Effector memory CD4-positive, alpha-beta T cell (primary cell): ENCODE results near the gene LAMA2.

Experiments used
- DNase-seq, 3 donors: peaks; one replicate each; pipeline ENCODE4 v3.0.0-alpha.2; 2020
- H3K27ac ChIP-seq: 2 replicates; pipeline ENCODE4 v1.7.0; 2013; ENCODE audit warnings: mild to moderate bottlenecking, low read length, moderate library complexity; ENCODE audit not compliant: insufficient read depth, poor library complexity, severe bottlenecking
- H3K27me3 ChIP-seq: replicated peaks from 2 replicates; pipeline ENCODE4 v1.7.0; 2013; ENCODE audit warnings: mild to moderate bottlenecking, low read length; ENCODE audit not compliant: insufficient read depth, control insufficient read depth, poor library complexity, severe bottlenecking
- H3K36me3 ChIP-seq: 2 replicates; pipeline ENCODE4 v1.7.0; 2013; ENCODE audit warnings: mild to moderate bottlenecking, low read length, moderate library complexity; ENCODE audit not compliant: control insufficient read depth, insufficient read depth
- H3K4me1 ChIP-seq: 2 replicates; pipeline ENCODE4 v1.7.0; 2013; ENCODE audit warnings: low read length, mild to moderate bottlenecking; ENCODE audit not compliant: control insufficient read depth, insufficient read depth, poor library complexity, severe bottlenecking
- H3K4me3 ChIP-seq: 2 replicates; pipeline ENCODE4 v1.7.0; 2013; ENCODE audit warnings: low read length, low read depth, mild to moderate bottlenecking; ENCODE audit not compliant: insufficient read depth, poor library complexity, severe bottlenecking
- H3K9me3 ChIP-seq: 2 replicates; pipeline ENCODE4 v1.7.0; 2013; ENCODE audit warnings: mild to moderate bottlenecking, low read length, moderate library complexity; ENCODE audit not compliant: control insufficient read depth

LAMA2 gene

DNA sequence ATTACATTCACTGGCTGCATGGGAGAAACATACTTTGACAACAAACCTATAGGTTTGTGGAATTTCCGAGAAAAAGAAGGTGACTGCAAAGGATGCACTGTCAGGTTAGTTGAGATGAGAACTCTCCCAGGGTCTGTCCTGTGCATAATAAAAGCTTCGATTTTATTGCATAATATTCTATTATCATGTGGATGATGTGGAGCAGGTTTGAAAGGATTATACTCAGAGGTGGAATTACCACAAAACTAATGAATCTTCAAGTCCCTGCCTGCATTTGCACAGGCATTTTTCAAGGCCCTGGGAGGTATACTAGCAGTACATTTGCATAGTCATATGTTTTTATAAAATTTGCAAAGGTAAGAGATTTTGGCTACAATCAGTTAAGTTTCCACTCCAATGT is 577.3 kb downstream of the LAMA2 start:
- no peak overlapping the region for H3K27ac ChIP-seq
- no peak for DNase-seq
- no peaks in the 10 kb centered on the region for H3K27me3 ChIP-seq
- H3K9me3 ChIP-seq, result no peaks in the 10 kb centered on the region
- no peaks in the 10 kb centered on the region for H3K36me3 ChIP-seq
- H3K4me1 ChIP-seq, result no peaks in the 10 kb centered on the region
- no peak overlapping the region for H3K4me3 ChIP-seq

DNA sequence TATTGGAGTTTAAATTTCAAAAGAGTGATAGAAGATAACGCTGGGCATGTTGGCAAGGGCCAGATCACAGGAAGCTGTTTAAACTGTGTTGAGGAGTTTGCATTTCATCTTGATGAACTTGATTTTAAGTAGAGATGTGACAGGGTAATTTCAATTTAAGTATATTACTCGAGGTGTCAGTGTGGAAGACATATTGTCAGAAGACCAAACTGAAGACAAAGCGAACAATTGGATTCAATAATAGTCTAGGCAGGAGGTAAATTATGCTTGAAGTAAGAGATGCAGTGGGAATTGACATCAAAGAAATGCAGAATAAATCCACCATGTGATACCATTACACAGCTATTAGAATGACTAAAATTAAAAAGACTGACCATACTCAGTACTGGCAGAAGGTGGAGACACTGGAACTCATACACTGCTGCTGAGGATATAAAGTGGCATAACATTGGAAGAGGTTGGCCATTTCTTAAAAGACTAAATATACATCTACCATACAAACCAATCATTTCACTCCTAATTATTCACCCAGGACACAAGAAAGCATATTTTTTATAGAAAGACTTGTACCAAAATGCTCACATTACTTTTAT is 586.2 kb downstream of the LAMA2 start:
- Histone ChIP-seq H3K4me3 (no peak overlapping the region), H3K27ac (no peak overlapping the region), H3K9me3 (no peaks in the 10 kb centered on the region), H3K4me1 (no peaks in the 10 kb centered on the region), H3K27me3 (no peaks in the 10 kb centered on the region), H3K36me3 (no peaks in the 10 kb centered on the region)
- DNase-seq, result no peak

DNA sequence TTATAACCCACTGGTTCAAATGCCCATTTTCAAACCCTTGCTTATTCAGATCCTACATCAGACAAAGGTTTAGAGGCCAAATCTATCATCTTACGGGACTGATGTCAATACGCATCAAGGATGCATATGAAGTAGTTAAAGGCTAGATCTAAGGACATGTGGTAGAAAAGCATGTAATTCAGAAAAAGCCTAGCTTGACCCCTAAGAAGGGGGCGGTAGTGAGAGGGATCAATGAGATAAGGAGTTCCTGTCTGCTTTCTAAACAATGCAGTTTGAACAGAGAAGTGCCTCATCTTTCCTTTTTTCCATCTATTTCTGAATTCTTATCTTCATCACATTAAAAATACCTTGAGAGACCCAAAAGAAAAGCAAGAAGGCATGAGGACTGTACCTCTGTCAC is 589.3 kb downstream of the LAMA2 start:
- no peaks in the 10 kb centered on the region for H3K36me3 ChIP-seq
- no peak for DNase-seq
- H3K27me3 ChIP-seq, result no peaks in the 10 kb centered on the region
- no peak overlapping the region for H3K4me3 ChIP-seq
- H3K9me3 ChIP-seq, result no peaks in the 10 kb centered on the region
- no peak overlapping the region for H3K27ac ChIP-seq
- H3K4me1 ChIP-seq, result no peaks in the 10 kb centered on the region

DNA sequence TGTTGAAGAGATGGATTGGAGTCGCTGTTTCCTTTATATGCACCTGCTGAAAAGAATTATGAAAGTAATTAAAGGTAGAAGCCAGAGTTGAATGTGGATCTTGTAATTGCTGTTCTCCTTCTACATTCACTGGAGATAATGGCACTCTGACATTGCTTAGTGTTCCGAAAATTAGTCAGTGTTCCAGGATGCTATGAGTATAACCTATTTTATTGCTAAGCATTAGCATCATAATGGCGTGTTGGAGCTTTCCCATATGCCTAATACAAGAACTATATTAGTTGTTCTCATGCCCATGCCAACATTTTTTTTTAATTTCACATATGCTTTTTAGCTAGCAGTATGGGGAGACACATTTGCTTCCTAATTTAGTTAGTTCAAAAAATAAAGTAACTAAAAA is 590.6 kb downstream of the LAMA2 start:
- no peaks in the 10 kb centered on the region for H3K27me3 ChIP-seq
- H3K27ac ChIP-seq, result no peak overlapping the region
- no peak for DNase-seq
- H3K36me3 ChIP-seq, result no peaks in the 10 kb centered on the region
- H3K4me3 ChIP-seq, result no peak overlapping the region
- no peaks in the 10 kb centered on the region for H3K9me3 ChIP-seq
- H3K4me1 ChIP-seq, result no peaks in the 10 kb centered on the region

- Histone ChIP-seq H3K4me1 (no peaks in the 10 kb centered on the region), H3K4me3 (no peak overlapping the region), H3K27me3 (no peaks in the 10 kb centered on the region), H3K9me3 (no peaks in the 10 kb centered on the region), H3K36me3 (no peaks in the 10 kb centered on the region), H3K27ac (no peak overlapping the region)
- no peak for DNase-seq
These were observed 592.7 kb downstream of the LAMA2 start for GRCh38 chr6:129475477-129476247.

- Histone ChIP-seq H3K27ac (no peak overlapping the region), H3K4me1 (no peaks in the 10 kb centered on the region), H3K9me3 (no peaks in the 10 kb centered on the region), H3K4me3 (no peak overlapping the region), H3K36me3 (no peaks in the 10 kb centered on the region), H3K27me3 (no peaks in the 10 kb centered on the region)
- DNase-seq, result no peak
These were observed 593.3 kb downstream of the LAMA2 start for GRCh38 chr6:129476248-129476564.

DNA sequence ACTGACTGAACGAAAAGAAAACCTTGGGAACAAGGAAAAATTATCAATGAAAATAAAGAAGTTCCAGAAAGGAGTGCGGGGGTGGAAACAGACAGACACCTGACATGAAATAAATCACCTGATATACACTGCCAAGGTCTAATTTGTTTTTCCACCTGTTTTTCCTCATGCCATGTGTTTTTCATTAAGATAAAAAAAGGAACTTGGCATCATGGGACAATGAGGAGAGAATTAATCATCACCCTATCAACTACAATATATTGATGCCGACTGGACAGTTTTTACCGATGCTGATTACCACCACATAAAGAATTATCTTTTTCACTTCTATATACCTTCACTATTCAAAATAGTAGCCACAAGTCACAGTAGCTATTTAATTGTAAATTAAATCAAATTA is 593.9 kb downstream of the LAMA2 start:
- Histone ChIP-seq H3K9me3 (no peaks in the 10 kb centered on the region), H3K4me3 (no peak overlapping the region), H3K27me3 (no peaks in the 10 kb centered on the region), H3K27ac (no peak overlapping the region), H3K36me3 (no peaks in the 10 kb centered on the region), H3K4me1 (no peaks in the 10 kb centered on the region)
- DNase-seq, result no peak

DNA sequence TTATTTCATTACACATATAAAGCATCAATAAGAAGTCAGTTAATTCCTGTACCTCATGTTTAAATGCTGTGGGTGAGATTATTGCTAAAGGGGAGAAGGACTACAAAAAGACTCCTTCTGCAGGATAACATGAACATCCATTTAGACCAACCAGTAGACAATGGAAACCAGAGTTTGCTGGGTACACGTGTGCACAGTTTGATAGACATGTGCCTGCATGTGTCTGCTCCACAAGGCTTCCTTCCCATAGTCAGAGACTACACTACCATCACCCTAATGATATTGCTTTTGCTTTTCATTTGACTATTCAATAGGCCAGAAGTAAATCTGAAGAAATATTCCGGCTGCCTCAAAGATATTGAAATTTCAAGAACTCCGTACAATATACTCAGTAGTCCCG is 595.4 kb downstream of the LAMA2 start:
- no peaks in the 10 kb centered on the region for H3K36me3 ChIP-seq
- H3K4me3 ChIP-seq, result no peak overlapping the region
- no peaks in the 10 kb centered on the region for H3K27me3 ChIP-seq
- no peak for DNase-seq
- H3K4me1 ChIP-seq, result no peaks in the 10 kb centered on the region
- H3K9me3 ChIP-seq, result no peaks in the 10 kb centered on the region
- H3K27ac ChIP-seq, result no peak overlapping the region

- Histone ChIP-seq H3K36me3 (no peaks in the 10 kb centered on the region), H3K4me3 (no peak overlapping the region), H3K27ac (no peak overlapping the region), H3K4me1 (no peaks in the 10 kb centered on the region), H3K27me3 (no peaks in the 10 kb centered on the region), H3K9me3 (no peaks in the 10 kb centered on the region)
- no peak for DNase-seq
These were observed 598.8 kb downstream of the LAMA2 start for GRCh38 chr6:129481706-129482105.

DNA sequence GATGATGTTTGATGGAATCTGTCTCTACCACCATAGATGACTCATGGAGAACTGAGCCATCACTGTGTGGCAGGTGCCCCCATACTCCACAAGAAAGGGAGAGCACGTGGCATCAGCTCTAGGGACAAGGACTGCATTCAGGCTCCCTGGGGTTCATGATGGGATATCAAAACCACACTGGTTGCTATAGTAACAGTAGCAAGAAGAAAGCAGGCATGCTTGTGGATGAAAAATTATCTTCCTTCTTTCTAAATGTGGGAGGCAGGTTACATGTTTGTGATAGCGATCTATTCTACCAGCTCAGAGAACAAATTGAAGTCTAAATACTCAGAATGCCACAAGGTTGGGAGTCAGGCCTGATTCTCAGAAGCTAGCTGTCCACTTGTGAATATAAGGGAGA is 602.8 kb downstream of the LAMA2 start:
- Histone ChIP-seq H3K4me3 (no peak overlapping the region), H3K27ac (no peak overlapping the region)

More for the DNA sequence above, 602.8 kb downstream of the LAMA2 start:
- no peak for DNase-seq
- no peaks in the 10 kb centered on the region for H3K36me3 ChIP-seq
- H3K9me3 ChIP-seq, result no peaks in the 10 kb centered on the region
- peaks cover 11% of the 10 kb centered on the region for H3K4me1 ChIP-seq
- H3K27me3 ChIP-seq, result no peaks in the 10 kb centered on the region
